BLaER1 treated with 17β-estradiol and CSF1 and Interleukin-3, amounts not matched to agents 10 nM and 100 nM (cell line): ENCODE measurements around the gene BRD3OS.

Experiments used
- H3K27ac ChIP-seq, 11 experiments: shearing (Covaris generic); formaldehyde crosslinking; 2 replicates each; pipeline ENCODE4 v1.8.1; 2022
- H3K27me3 ChIP-seq, 11 experiments: shearing (Covaris generic); formaldehyde crosslinking; 2 replicates each; pipeline ENCODE4 v1.8.1; 2022
- H3K36me3 ChIP-seq, 11 experiments: shearing (Covaris generic); formaldehyde crosslinking; 2 replicates each; pipeline ENCODE4 v1.8.1; 2022
- H3K4me1 ChIP-seq, 10 experiments: shearing (Covaris generic); formaldehyde crosslinking; 2 replicates each; pipeline ENCODE4 v1.8.1; 2022
- H3K4me2 ChIP-seq, 11 experiments: shearing (Covaris generic); formaldehyde crosslinking; 2 replicates each; pipeline ENCODE4 v1.8.1; 2022
- H3K4me3 ChIP-seq, 10 experiments: shearing (Covaris generic); formaldehyde crosslinking; 2 replicates each; pipeline ENCODE4 v1.8.1; 2022
- H3K9ac ChIP-seq, 11 experiments: shearing (Covaris generic); formaldehyde crosslinking; 2 replicates each; pipeline ENCODE4 v1.8.1; 2022
- H3K9me3 ChIP-seq, 11 experiments: shearing (Covaris generic); formaldehyde crosslinking; replicated peaks in 1 of 11; 2 replicates each; pipeline ENCODE4 v1.8.1; 2022
- H4K20me1 ChIP-seq, 11 experiments: shearing (Covaris generic); formaldehyde crosslinking; 2 replicates each; pipeline ENCODE4 v1.8.1; 2022
- Cebpa-rat ChIP-seq, 11 experiments: shearing (Covaris generic); IDR thresholded peaks; 2 replicates each; pipeline ENCODE4 v1.8.1; 2022

BRD3OS gene

DNA sequence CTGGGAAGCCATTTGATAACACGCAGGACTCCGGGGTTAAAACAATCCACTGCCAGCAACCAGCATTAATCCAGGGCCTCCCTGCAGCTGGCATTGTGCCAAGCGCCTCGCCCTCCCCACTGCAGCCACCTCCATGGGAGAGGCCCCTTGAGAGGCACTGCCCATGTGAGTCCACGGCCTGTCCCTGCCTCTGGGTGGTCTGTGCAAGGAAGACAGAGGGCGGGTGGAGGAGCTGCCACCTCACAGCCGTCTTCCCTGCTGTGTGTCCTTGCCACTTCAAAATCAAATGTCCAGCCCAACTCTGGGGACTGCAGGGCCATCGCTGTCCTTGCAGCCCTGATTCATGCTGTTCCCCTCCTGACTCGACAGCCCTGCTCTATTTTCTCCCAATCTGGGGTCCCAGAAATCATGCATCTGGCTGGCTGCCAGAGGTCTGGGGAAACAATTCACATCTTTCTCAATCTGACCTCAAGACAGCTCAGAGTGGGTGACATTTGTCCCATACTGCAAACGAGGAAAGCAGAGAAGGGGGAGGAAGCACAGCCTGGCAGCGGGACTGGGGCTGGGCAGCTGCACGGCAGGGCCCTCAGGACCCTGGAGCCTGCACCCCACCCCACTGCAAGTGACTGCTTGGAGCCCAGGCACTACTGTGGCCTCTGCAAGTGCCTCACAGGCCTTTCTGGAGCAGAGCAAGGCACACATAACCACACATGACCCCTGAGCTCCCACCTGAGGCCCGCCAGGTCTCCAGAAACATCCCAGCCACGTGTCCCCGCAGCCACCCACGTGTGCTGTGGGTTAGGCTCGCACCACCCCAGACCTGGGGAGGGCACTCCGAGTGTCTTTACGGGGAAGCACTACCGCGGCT lies 15.7 kb downstream of the BRD3OS start:
- Histone ChIP-seq H4K20me1 (peaks cover 6 to 72% (median 32%) of the 10 kb centered on the region in 11 experiments; a peak in 19 of 22 replicates), H3K27me3 (no peaks in the 10 kb centered on the region), H3K4me1 (0 out of 20 replicates have a peak, but pooled peaks cover 0 to 4% (median 0%) of the 10 kb centered on the region in 10 experiments), H3K9ac (no peak overlapping the region), H3K36me3 (peaks cover 87 to 98% (median 95%) of the 10 kb centered on the region in 11 experiments), H3K4me3 (no peak overlapping the region), H3K27ac (no peak overlapping the region), H3K9me3 (peaks cover 0 to 10% (median 0%) of the 10 kb centered on the region in 11 experiments; a peak in 1 of 22 replicates), H3K4me2 (no peak overlapping the region)
- TF ChIP-seq Cebpa-rat (IDR thresholded peaks at IDR 0.05) = no peak

DNA sequence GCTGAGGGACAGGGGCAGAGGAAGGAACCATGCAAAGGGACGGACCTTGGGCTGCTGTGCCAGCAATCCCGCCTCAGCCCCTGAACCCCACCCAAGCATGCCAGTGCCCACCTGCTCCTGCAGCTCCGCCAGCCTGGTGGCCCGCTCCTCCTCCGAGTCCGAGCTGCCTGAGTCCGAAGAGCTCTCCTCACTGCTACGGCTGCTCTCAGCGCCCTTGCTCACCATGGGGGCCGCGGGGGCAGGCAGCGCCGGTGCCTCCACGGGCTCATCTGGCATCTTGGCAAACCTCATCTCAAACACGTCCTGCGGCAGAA lies 16.3 kb downstream of the BRD3OS start:
- peaks cover 87 to 98% (median 95%) of the 10 kb centered on the region in 11 experiments for H3K36me3 ChIP-seq
- no peak overlapping the region for H3K4me3 ChIP-seq
- no peak overlapping the region for H3K9ac ChIP-seq
- 0 out of 20 replicates have a peak, but pooled peaks cover 0 to 4% (median 0%) of the 10 kb centered on the region in 10 experiments for H3K4me1 ChIP-seq
- no peaks in the 10 kb centered on the region for H3K27me3 ChIP-seq
- no peak overlapping the region for H3K27ac ChIP-seq
- TF ChIP-seq Cebpa-rat (IDR thresholded peaks at IDR 0.05) = no peak
- peaks cover 8 to 72% (median 38%) of the 10 kb centered on the region in 11 experiments; a peak in 20 of 22 replicates for H4K20me1 ChIP-seq
- peaks cover 0 to 10% (median 0%) of the 10 kb centered on the region in 11 experiments; a peak in 1 of 22 replicates for H3K9me3 ChIP-seq
- no peak overlapping the region for H3K4me2 ChIP-seq

DNA sequence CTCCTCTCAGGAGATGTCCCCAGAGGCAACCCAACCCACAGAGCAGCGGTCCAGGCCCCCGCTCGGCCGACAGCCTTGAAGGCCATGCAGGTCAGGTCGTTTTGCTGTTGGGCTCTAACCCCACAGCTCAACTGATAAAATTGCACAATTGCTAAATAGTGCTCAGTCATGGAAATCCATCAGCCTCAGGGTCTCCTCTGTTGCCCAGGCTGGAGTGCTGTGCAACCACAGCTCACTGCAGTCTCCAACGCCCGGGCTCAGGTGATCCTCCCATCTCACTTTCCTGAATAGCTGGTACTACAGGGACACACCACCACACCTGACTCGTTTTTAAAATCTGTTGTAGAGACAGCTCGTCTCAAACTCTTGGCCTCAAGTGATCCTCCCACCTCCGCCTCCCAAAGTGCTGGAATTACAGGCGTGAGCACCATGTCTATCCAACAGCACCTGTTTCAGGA lies 18.3 kb downstream of the BRD3OS start:
- Histone ChIP-seq H3K4me2 (no peak overlapping the region), H3K4me3 (no peak overlapping the region), H3K27me3 (no peaks in the 10 kb centered on the region), H3K36me3 (peaks cover 91 to 98% (median 96%) of the 10 kb centered on the region in 11 experiments), H4K20me1 (peaks cover 26 to 90% (median 56%) of the 10 kb centered on the region in 11 experiments; a peak in 21 of 22 replicates), H3K9me3 (0 out of 22 replicates have a peak, but pooled peaks cover 0 to under 1% (median 0%) of the 10 kb centered on the region in 11 experiments), H3K9ac (0 out of 22 replicates have a peak overlapping the region, but pooled peaks of 2 of the 11 experiments have one; percentile 10 to 18), H3K4me1 (0 out of 20 replicates have a peak, but pooled peaks cover 0 to 4% (median 0%) of the 10 kb centered on the region in 10 experiments), H3K27ac (0 out of 22 replicates have a peak overlapping the region, but pooled peaks of 1 of the 11 experiments have one; percentile 0)
- 0 out of 22 replicates have a peak, but pooled peaks of 1 of the 11 experiments have one; percentile 9 for TF ChIP-seq Cebpa-rat (IDR thresholded peaks at IDR 0.05)

DNA sequence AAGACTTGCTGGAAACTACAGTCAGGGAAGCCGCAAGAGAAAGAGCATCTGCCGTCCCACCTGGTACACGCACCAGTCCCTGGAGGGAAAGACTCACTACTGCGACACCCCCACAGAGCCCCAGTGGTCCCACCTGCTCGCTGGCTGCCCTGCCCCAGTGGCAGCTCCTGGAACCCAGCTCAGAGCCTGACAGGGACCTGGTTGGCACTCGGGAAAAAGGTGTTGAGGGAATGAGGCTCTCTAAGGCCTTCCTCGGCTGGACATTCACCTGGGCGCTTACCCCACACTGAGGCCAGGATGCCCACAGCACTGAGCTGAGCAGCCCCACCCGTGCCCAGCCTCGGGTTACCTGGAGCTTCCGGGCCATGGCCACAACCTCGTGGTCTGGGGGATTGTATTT lies 19.7 kb downstream of the BRD3OS start:
- Histone ChIP-seq H3K9ac (no peak overlapping the region), H3K27ac (no peak overlapping the region), H3K4me2 (no peak overlapping the region)

DNA sequence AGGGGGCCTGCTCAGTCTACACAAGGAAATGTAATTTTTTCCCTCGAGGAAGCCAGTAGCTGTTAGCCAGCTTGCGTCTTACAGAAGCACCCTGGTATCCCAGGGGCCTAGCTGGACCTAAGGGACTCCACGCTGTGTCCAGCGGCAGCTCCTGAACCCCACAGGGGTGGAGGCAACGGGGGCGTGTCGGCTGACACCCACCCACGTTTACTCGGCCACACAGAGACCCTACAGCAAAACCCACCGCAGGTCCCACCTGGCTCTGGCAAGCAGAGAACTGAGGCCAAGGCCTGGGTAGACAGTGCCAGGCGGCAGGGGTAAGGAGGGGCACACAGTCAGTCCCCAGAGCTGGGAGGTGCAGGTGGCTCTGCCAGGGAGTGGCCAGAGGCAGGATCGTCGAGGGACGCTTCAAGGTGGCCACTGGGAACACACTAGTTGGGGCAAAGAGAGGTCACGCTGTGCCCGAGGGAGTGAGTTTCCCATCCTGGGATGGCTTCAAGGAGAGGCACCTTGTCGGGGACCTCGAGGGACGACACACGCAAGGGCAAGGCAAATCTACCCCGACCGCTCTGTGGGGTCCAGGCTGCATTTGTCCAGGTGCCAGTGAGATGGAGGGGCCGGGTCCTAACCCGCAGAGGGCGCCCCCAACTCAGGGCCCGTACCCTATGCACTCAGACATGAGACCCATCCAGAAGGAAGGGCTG lies 20.7 kb downstream of the BRD3OS start:
- Histone ChIP-seq H3K4me1 (0 out of 20 replicates have a peak, but pooled peaks cover 0 to 4% (median 0%) of the 10 kb centered on the region in 10 experiments), H4K20me1 (peaks cover 30 to 91% (median 72%) of the 10 kb centered on the region in 11 experiments; a peak in 21 of 22 replicates), H3K9ac (peak overlapping the region in 1 of 11 experiments; percentile 32; a peak in 1 of 22 replicates), H3K27me3 (no peaks in the 10 kb centered on the region), H3K4me2 (no peak overlapping the region), H3K36me3 (peaks cover 91 to 98% (median 96%) of the 10 kb centered on the region in 11 experiments), H3K4me3 (no peak overlapping the region), H3K9me3 (no peaks in the 10 kb centered on the region), H3K27ac (no peak overlapping the region)
- TF ChIP-seq Cebpa-rat (IDR thresholded peaks at IDR 0.05) = no peak

More for the DNA sequence above, 19.7 kb downstream of the BRD3OS start:
- Histone ChIP-seq H3K4me3 (no peak overlapping the region), H4K20me1 (peaks cover 27 to 91% (median 63%) of the 10 kb centered on the region in 11 experiments; a peak in 21 of 22 replicates), H3K4me1 (0 out of 20 replicates have a peak, but pooled peaks cover 0 to 4% (median 0%) of the 10 kb centered on the region in 10 experiments), H3K36me3 (peaks cover 91 to 98% (median 96%) of the 10 kb centered on the region in 11 experiments), H3K9me3 (no peaks in the 10 kb centered on the region), H3K27me3 (no peaks in the 10 kb centered on the region)
- no peak for TF ChIP-seq Cebpa-rat (IDR thresholded peaks at IDR 0.05)

DNA sequence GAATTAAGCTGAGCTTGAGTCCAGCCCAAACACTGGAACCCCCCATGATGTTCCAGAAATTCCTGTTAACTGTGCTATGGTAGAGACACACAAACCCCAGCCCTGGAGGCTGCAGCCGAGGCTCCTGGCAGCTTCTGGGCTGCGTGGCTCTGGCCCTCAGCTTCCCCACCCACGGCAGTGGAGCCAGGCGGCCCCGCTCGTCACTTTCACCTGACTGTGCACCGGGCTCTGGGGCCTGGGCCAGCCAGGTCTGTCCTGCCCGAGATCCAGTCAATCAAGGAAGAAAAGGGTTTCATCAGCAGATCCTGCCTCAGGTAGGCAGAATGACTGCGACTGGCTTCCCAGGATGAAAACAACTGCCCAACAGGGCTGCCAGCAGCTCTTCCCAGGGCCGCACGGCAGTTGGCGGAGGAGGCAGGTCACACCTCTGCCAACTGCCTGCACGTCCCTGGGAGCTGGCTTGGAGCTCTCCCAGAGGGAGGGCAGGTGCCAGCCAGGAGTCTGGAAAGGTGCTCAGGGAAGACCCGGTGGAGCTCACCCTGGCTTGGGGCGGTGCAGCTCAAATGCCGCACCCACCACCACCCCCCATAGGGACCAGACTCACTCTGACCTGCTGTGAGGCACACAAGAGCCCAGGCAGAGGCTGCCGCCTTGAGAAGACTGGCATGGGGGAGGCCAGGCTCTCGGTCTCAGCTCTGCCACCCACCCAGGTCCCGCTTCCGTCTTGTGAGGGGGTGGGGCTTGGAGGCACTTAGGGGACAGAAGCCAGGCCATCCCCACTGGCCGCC lies 21.8 kb downstream of the BRD3OS start:
- Histone ChIP-seq H3K4me3 (no peak overlapping the region), H4K20me1 (peaks cover 30 to 93% (median 79%) of the 10 kb centered on the region in 11 experiments; a peak in 20 of 22 replicates), H3K36me3 (peaks cover 92 to 100% (median 97%) of the 10 kb centered on the region in 11 experiments), H3K4me1 (peaks cover 0 to 2% (median under 1%) of the 10 kb centered on the region in 10 experiments; a peak in 7 of 20 replicates), H3K27me3 (no peaks in the 10 kb centered on the region), H3K9ac (no peak overlapping the region), H3K27ac (no peak overlapping the region; a peak in 1 of 22 replicates), H3K9me3 (no peaks in the 10 kb centered on the region), H3K4me2 (no peak overlapping the region)
- no peak for TF ChIP-seq Cebpa-rat (IDR thresholded peaks at IDR 0.05)

DNA sequence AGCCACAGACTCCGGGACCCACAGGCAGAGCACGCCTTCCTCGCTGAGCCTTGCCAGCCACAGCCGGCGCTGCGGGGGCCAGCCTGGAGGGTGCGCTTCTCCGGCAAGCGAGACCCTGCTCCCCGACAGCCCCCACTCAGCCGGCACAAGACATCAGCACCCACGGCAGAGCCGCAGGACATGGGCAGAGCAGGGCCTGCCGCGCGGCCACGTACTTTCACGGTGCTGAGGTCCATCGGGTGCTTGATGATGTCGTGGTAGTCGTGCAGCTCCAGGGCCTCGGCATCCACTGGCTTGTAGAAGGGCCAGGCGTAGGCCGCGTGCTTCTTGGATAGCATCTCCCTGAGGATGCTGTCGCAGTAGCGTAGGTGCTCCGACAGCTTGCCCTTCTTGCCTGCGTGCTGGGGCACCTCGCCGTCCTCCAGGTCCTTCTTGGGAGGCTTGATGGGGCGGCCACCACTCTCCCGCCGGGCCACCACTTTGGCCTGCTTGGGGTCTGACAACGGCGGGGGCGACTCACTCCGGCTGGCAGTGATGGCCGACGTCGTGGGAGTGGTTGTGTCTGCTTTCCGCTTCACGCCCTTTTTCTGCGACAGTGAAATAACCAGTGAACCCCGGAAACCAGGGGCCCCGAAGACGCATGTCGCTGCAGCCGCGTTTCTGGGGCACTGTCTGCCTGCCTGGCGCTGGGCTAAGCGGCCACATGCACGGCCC lies 22.7 kb downstream of the BRD3OS start:
- peaks cover 97 to 100% (median 100%) of the 10 kb centered on the region in 11 experiments for H3K36me3 ChIP-seq
- H3K4me2 ChIP-seq = no peak overlapping the region
- H3K9me3 ChIP-seq = no peaks in the 10 kb centered on the region
- H3K27me3 ChIP-seq = no peaks in the 10 kb centered on the region
- no peak overlapping the region for H3K4me3 ChIP-seq
- no peak overlapping the region for H3K9ac ChIP-seq
- H3K27ac ChIP-seq = no peak overlapping the region; a peak in 1 of 22 replicates
- peaks cover 40 to 99% (median 86%) of the 10 kb centered on the region in 11 experiments for H4K20me1 ChIP-seq
- peaks cover 8 to 11% (median 10%) of the 10 kb centered on the region in 10 experiments for H3K4me1 ChIP-seq
- TF ChIP-seq Cebpa-rat (IDR thresholded peaks at IDR 0.05) = no peak
